Neutrophil (primary cell): Measurements from ENCODE around the gene DIS3L2.
"Not testable (repeated sequence)": the region's sequence is repeated elsewhere in the genome, so short reads cannot be mapped to it uniquely, and the experiment has no call there.

Source experiments
- H3K27ac ChIP-seq: fragments of 200-600 bp; sonication (generic); 2 replicates; pipeline ENCODE4 v1.5.1; 2016; ENCODE audit warnings: mild to moderate bottlenecking, moderate library complexity
- H3K27me3 ChIP-seq: fragments of 200-600 bp; sonication (generic); 2 replicates; pipeline ENCODE4 v1.6.0; 2016; ENCODE audit warnings: mild to moderate bottlenecking
- H3K36me3 ChIP-seq: fragments of 200-600 bp; sonication (generic); 2 replicates; pipeline ENCODE4 v1.5.1; 2017
- H3K4me1 ChIP-seq, 2 experiments: fragments of 200-600 bp in 1 of 2; sonication (generic) in 1 of 2; 1 replicate in 1 of 2; 2 replicates in 1 of 2; pipeline versions ENCODE4 v1.5.1 to v1.6.1; 2013 to 2016; ENCODE audit warnings: low read depth in 1 of 2, low read length in 1 of 2, mild to moderate bottlenecking in 1 of 2, moderate library complexity in 1 of 2; ENCODE audit not compliant: control insufficient read depth in 1 of 2, insufficient read depth in 1 of 2
- H3K4me3 ChIP-seq, 2 experiments: fragments of 200-600 bp in 1 of 2; sonication (generic) in 1 of 2; 1 replicate in 1 of 2; 2 replicates in 1 of 2; pipeline ENCODE4 v1.5.1; 2013 to 2016; ENCODE audit warnings: low read depth in 1 of 2, low read length in 1 of 2, mild to moderate bottlenecking in 1 of 2, moderate library complexity in 1 of 2
- H3K9me3 ChIP-seq: fragments of 200-600 bp; sonication (generic); 2 replicates; pipeline ENCODE4 v1.5.1; 2016
- TF ChIP-seq, protein P1 (sequence below): fragments of 200-600 bp; sonication (generic); IDR thresholded peaks from 2 replicates; pipeline ENCODE4 v1.5.1; 2016; ENCODE audit warnings: antibody characterized with exemption

The DIS3L2 gene

GRCh38 chr2:232320443-232320803, 358.9 kb downstream of the DIS3L2 start:
- Histone ChIP-seq H3K27ac (no peak overlapping the region), H3K9me3 (no peaks in the 10 kb centered on the region), H3K4me3 (no peak overlapping the region), H3K36me3 (no peaks in the 10 kb centered on the region), H3K27me3 (no peaks in the 10 kb centered on the region), H3K4me1 (peaks cover 20 to 44% of the 10 kb centered on the region in 2 experiments)
- TF ChIP-seq, protein P1, sequence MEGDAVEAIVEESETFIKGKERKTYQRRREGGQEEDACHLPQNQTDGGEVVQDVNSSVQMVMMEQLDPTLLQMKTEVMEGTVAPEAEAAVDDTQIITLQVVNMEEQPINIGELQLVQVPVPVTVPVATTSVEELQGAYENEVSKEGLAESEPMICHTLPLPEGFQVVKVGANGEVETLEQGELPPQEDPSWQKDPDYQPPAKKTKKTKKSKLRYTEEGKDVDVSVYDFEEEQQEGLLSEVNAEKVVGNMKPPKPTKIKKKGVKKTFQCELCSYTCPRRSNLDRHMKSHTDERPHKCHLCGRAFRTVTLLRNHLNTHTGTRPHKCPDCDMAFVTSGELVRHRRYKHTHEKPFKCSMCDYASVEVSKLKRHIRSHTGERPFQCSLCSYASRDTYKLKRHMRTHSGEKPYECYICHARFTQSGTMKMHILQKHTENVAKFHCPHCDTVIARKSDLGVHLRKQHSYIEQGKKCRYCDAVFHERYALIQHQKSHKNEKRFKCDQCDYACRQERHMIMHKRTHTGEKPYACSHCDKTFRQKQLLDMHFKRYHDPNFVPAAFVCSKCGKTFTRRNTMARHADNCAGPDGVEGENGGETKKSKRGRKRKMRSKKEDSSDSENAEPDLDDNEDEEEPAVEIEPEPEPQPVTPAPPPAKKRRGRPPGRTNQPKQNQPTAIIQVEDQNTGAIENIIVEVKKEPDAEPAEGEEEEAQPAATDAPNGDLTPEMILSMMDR = no peak

DNA sequence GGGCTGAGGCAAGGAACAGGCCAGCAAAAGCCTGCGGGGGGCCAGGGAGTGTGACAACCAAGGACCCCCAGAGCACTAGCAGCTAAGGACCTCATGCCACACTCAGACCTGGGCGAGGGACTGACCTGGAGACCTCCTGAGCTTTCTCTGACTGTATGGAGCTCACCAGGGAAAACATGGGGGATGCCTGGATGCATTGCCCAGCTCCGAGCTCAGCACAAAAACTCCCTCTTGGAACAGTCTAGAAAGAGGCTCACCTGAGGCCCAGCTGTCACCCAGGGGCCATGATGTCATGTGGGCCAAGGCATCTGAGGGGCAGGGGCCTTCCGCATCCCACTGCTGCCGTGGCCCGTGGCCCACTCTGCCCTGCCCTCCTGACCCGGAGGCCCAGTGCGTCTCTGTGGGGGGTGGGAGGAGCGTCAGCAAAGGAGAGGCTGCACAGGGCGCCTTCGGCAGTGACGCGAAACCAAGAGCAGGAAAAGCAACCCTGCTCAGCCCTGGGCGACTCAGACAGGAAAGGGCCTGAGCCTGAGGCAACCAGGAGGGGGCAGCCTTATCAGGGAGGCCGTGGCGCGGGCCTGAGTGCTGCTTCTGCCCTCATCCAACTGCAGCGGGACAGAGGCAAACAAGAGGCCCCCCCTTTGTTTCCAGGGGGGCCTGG, 359.8 kb downstream of the DIS3L2 start:
- no peak overlapping the region for H3K27ac ChIP-seq
- no peaks in the 10 kb centered on the region for H3K9me3 ChIP-seq
- H3K4me1 ChIP-seq = peaks cover 15 to 44% of the 10 kb centered on the region in 2 experiments
- no peaks in the 10 kb centered on the region for H3K36me3 ChIP-seq
- H3K27me3 ChIP-seq = no peaks in the 10 kb centered on the region
- H3K4me3 ChIP-seq = no peak overlapping the region
- TF ChIP-seq, protein P1 = no peak

GRCh38 chr2:232321817-232322559, 360.5 kb downstream of the DIS3L2 start:
- H3K4me1 ChIP-seq = peaks cover 8 to 38% of the 10 kb centered on the region in 2 experiments

GRCh38 chr2:232322560-232323327, 361.2 kb downstream of the DIS3L2 start:
- Histone ChIP-seq H3K4me3 (no peak overlapping the region), H3K9me3 (no peaks in the 10 kb centered on the region), H3K36me3 (no peaks in the 10 kb centered on the region), H3K4me1 (peaks cover 3 to 31% of the 10 kb centered on the region in 2 experiments), H3K27me3 (no peaks in the 10 kb centered on the region), H3K27ac (no peak overlapping the region)
- TF ChIP-seq, protein P1 = no peak

More at GRCh38 chr2:232321817-232322559, 360.5 kb downstream of the DIS3L2 start:
- H3K9me3 ChIP-seq = no peaks in the 10 kb centered on the region
- no peak overlapping the region for H3K27ac ChIP-seq
- H3K4me3 ChIP-seq = no peak overlapping the region
- no peaks in the 10 kb centered on the region for H3K36me3 ChIP-seq
- no peaks in the 10 kb centered on the region for H3K27me3 ChIP-seq
- TF ChIP-seq, protein P1 = no peak

GRCh38 chr2:232323328-232323650, 361.8 kb downstream of the DIS3L2 start:
- H3K4me3 ChIP-seq = no peak overlapping the region
- no peak overlapping the region for H3K27ac ChIP-seq
- TF ChIP-seq, protein P1 = no peak
- no peaks in the 10 kb centered on the region for H3K27me3 ChIP-seq
- no peaks in the 10 kb centered on the region for H3K9me3 ChIP-seq
- no peaks in the 10 kb centered on the region for H3K36me3 ChIP-seq
- H3K4me1 ChIP-seq = peaks cover 3 to 27% of the 10 kb centered on the region in 2 experiments

GRCh38 chr2:232323967-232324366, 362.5 kb downstream of the DIS3L2 start:
- H3K27ac ChIP-seq, H3K4me3 ChIP-seq, H3K27me3 ChIP-seq, H3K9me3 ChIP-seq, H3K36me3 ChIP-seq: not testable (repeated sequence)
- H3K4me1 ChIP-seq = peaks cover 3 to 21% of the 10 kb centered on the region in 2 experiments
